Measurements from ENCODE around the gene ZNF12.
"Not testable (repeated sequence)": the region's sequence is repeated elsewhere in the genome, so short reads cannot be mapped to it uniquely, and the experiment has no call there.

ZNF12 gene

GRCh38 chr7:6706666-6707407 lies at the start of gene ZNF12:
Gene ZNF12 (minus strand): TSS chr7:6706947. CDS start chr7:6705173, 1,774 bp downstream.
- peak; percentile 91 to 92 for DNase-seq

- DNase-seq = not testable (repeated sequence)
Measured at GRCh38 chr7:6753964-6754363, 47.2 kb upstream of the ZNF12 start, which contains the start of gene RSPH10B2. Gene RSPH10B2 (plus strand): TSS chr7:6754103. CDS start chr7:6757678, 3,575 bp downstream.

DNA sequence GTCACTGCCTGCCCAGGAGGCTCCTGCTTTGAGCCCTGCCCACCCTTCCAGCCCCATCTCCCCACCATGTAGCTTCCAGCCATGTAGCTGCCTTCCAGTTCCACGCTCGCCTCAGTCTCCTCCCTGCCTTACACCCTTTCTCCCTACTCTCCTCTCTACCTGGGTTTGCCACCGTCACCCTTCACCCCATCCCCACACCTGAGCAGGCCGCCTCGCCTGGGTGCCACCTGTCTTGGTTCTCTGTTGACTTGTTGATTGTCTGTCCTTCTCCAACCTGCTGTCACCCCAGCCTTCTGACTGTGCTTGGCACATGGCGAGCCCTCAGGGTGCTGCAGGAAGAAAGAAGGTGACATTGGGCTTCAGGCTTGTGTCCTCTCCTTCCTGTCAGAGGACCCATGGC lies 43.4 kb upstream of the ZNF12 start:
- DNase-seq = not testable (repeated sequence)

- not testable (repeated sequence) for DNase-seq
Measured at GRCh38 chr7:6749335-6749734, 42.6 kb upstream of the ZNF12 start.

GRCh38 chr7:6744410-6745100 lies 37.8 kb upstream of the ZNF12 start:
- not testable (repeated sequence) for DNase-seq

DNA sequence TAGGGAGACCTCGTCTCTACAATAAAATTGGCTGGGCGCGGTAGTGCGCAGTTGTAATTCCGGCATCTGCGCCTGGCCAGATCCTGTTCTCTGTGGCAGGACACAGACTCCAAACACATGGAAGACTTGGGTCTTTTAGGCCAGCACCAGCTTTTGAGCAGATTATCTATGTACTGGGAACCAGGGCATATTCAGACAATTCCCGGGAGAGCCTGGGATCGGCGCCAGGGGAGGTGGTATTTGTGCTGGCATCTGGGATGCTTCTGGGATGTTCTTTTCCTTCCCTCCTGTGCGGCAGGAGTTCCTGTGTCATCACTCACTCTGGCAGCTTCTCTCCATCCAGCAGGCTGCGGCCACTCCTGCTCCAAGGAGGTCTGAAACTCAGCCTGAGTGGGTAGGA lies 31.7 kb upstream of the ZNF12 start:
- not testable (repeated sequence) for DNase-seq

DNA sequence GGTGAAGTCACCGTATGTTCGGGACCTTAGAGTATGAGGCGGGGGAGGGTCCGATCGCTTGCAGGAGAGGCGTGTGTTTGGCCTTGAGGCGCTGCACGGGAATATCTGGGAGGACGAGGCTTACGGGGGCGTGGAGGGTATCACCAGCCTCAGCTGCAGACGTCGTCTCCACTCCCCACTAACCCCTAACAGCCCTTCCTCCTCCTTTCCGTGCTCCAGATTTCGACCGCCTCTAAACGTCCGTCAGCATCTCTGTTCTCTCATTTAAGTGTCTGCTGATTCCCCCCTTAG lies 23.5 kb upstream of the ZNF12 start:
- DNase-seq = no peak

DNA sequence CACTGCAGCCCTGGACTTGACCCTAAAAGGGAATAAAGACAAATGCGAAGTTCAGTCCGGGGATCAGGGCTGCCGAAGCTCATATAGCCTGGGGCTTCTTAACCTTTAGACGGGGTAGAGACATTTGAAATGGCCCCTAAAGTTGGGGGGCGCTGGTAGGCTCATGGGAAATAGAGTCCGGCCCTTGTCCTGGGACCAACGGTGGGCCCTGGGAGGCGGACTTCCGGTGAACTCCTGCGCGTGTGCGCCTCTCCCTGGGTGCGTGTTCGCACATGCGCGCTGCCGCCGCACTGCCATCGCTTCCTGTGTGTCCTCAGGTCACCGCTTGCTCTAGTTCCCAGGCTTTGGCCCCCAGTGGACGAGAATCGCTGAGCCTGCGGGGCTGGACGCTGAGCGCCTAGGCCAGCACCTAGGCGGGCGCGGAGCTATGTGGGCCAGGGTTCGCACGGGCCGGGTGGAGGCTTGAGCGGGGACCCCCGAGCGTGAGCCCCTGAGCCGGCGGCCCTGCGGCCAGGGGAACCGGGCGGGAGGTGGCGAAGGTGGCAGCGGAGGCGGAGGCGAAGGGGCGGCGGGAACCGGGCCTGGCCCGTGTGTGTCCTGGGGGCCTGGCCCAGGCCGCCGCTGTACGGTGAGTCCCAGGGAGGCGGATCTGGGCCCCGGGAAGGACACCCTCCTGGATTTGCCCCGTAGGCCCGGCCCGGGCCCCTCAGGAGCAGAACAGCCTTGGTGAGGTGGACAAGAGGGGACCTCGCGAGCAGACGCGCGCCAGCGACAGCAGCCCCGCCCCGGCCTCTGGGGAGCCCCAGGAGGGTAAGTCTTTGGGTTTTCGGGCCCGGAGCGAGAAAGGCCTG lies 23.0 kb upstream of the ZNF12 start:
- DNase-seq = peak; percentile 64 to 74

DNA sequence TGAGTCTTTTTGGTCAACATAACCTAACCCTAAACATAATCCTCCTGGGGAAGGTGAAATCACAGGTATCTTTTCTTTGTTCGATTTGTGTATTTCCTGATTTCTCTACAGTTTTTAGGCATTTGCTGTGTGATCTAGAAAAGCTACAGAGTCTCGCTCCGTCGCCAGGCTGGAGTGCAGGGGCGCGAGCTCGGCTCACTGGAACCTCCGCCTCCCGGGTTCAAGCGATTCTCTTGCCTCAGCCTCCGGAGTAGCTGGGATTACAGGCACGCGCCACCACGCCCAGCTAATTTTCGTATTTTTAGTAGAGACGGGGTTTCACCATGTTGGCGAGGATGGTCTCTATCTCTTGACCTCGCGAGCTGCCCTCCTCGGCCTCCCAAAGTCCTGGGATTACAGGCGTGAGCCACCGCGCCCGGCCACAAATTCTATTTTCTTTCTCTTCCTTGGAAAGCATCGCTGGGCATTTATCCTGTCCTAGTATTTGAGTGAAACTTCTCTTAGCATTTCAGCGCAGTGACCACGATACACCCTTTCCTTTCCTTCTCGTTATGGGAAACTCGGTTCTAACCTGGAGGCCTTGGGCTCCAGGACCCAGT lies 22.2 kb upstream of the ZNF12 start:
- not testable (repeated sequence) for DNase-seq

GRCh38 chr7:6727663-6728062 lies 20.9 kb upstream of the ZNF12 start:
- DNase-seq = no peak

GRCh38 chr7:6726341-6726740 lies 19.6 kb upstream of the ZNF12 start:
- not testable (repeated sequence) for DNase-seq

DNA sequence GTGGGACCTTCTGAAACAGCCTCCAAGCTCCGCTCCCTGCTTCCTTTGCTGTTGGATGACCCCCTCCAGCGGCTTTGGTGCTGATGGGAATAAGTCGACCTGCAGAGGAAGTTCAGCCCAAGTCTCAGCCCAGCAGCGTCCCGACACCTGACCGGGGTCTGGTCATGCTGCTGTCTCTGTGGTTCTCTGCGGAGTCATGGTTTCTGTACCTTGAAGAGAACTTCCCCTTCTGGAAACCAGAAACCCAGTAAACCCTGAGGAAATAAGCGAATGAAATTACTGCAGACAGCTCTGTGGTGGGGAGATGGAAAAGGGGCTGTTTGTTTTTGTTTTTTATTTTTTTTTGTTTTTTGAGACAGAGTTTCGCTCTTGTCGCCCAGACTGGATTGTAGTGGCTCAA lies 18.3 kb upstream of the ZNF12 start:
- DNase-seq = no peak

GRCh38 chr7:6724351-6724750 lies 17.6 kb upstream of the ZNF12 start:
- not testable (repeated sequence) for DNase-seq

GRCh38 chr7:6718124-6718523 lies 11.4 kb upstream of the ZNF12 start:
- DNase-seq = no peak

DNA sequence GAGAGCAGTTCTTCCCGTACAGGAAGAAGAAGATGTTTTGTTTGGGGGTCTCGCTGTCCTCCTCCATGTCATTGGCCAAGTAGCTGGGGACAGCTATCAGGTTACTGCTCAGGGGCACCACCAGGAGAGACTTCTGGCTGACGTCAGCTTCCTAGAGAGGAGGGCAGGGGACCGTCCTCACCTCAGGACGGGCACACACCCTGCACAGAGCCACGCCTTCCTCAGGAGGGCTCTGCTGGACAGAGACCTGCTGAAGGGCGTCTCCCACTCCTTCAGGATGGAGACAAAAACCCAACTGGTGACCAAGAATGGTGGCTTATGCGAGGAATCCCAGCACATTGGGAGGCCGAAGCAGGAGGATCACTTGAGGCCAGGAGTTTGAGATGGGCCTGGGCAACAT lies 9.2 kb upstream of the ZNF12 start:
- not testable (repeated sequence) for DNase-seq

GRCh38 chr7:6714360-6714759 lies 7.6 kb upstream of the ZNF12 start:
- no peak for DNase-seq

- no peak for DNase-seq
Measured at GRCh38 chr7:6709808-6710207, 3.1 kb upstream of the ZNF12 start.

- no peak for DNase-seq
Measured at GRCh38 chr7:6708304-6708703, 1.6 kb upstream of the ZNF12 start.

DNA sequence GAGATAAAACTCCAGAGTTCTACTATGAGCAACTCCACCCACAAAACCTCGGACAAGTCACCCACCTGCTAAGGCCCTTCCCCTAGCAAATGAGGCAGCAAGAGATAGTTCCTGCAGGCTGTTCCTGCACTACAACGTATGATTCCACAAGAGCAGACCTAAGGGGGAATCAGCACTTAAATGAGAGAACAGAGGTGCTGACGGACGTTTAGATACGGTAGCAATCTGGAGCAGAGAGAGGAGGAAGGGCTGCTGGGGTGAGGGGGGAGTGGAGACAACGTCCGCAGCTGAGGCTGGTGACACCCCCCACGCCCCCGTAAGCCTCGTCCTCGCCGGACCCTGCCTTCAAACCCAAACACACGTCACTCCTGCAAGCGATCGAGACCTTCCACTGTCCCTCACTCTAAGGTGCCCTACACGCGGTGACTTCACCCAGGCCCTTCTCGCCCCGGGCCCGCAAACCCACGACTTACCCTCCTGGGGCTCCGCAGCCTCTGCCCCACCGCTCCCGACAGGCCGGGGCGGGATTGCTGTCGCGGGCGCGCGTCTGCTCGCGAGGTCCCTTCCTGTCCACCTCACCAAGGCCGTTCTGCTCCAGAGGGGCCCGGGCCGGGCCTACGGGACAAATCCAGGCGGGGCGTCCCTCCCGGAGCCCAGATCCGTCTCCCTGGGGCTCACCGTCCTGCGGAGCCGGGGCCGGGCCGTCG lies 635 bp downstream of the ZNF12 start:
- peak; percentile 13 to 14 for DNase-seq

- no peak for DNase-seq
Measured at GRCh38 chr7:6701860-6702259, 4.9 kb downstream of the ZNF12 start.

DNA sequence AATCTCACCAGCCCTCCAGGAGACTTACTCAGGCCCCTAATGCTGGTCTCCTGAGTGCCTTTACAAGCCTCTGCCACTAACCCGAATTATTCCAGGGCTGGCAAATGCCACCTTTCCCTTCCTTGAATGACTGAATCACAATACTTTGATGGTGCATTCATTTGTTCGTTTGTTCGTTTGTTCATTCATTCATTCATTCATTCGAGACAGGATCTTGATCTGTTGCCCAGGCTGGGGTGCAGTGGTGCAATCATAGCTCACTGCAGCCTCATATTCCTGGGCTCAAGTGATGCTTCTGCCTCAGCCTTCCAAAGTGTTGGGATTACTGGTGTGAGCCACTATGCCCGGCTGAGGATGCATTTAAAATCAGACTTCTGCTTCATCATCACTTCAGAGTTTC lies 6.0 kb downstream of the ZNF12 start:
- DNase-seq = no peak

DNA sequence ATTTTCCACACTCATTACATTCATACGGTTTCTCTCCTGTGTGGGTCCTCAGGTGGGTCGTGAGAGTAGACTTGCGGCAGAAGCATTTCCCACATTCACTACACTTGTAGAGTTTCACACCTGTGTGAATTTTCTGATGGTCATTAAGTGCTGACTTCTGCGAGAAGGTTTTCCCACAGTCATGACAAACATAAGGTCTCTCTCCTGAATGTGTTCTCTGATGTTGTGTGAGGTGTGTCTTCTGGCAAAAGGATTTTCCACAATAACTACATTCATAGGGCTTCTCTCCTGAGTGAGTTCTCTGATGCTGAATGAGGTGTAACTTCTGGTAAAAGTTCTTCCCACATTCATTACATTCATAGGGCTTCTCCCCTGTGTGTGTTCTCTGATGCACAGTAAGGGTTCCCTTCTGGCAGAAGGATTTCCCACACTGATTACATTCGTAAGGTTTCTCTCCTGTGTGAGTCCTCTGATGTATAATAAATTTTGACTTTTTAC lies 15.1 kb downstream of the ZNF12 start:
- no peak for DNase-seq

Measured in activated CD4-positive, alpha-beta T cell treated with anti-CD3 and anti-CD28 coated beads, Interleukin-2, amount 50 U/mL, for 4 hours (primary cell).